ENCODE results near the gene PCDHA1.

DNA sequence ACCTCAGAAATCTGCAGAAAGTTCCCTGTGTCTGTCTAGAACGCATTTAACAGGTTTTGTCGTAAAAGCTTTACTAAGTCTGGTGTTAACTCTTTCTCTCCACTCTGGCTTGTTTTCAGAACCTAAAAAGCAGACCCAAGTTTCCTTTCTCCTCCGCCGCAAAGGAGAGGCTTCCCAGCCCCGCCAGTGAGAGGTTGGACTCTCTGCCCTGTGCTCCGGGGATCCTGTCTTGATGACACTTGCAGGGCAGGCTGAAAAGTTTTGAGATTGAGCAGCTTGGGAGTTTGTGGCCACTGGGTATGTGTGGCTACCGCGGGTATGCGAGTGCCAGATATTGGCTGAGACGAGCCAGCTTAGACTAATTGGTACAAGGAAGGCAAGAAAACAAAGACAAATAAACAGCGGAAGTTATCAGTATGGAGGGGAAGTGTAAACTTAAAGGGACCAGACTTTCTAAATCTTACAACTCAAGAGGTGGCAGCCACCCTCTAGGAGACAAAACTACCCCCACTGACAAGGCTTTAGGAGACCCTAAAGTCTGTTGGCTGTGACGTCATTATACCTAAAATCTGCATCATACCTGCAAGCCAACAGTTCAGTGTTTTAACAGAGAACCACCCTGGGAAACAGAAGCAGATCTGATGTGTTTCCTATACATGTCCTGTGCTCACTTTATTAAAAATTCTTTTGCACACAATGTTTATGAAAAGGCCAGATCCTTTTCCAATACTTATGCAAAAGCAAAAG is 224.3 kb downstream of the PCDHA1 start:
- TF ChIP-seq CTCF (IDR thresholded peaks at IDR 0.05; ENCODE audit: insufficient read depth, low read length, poor library complexity, severe bottlenecking) = no peak
- TF ChIP-seq EZH2phosphoT487 (conservative IDR thresholded peaks at IDR 0.05; ENCODE audit: low read length) = no peak
